Activated CD4-positive, alpha-beta T cell treated with anti-CD3 and anti-CD28 coated beads, Interleukin-2, amount 10 ng/mL, durations not matched to agents 7 days and 5 days (primary cell): Measurements from ENCODE around the gene PLAAT1. TPM values are rescaled to one million over a fixed set of nuclear protein-coding genes. Genes with fewer than 3 reads are reported as not detected.

Experiments used
- CTCF ChIA-PET: fragments of 350-600 bp; sonication (Branson Sonifier 250); formaldehyde crosslinking; loops from one replicate; lab custom pipeline; 2021; ENCODE audit warnings: antibody characterized with exemption; lab: Charles Lee
- POLR2A ChIA-PET: fragments of 350-600 bp; sonication (Branson Sonifier 250); formaldehyde crosslinking; loops from one replicate; lab custom pipeline; 2021; ENCODE audit warnings: antibody characterized with exemption; lab: Charles Lee
- DNase-seq: peaks from one replicate; pipeline ENCODE4 v3.0.0-alpha.2; 2020
- H3K27ac Mint-ChIP-seq: one replicate; pipeline ENCODE4 v1.8.0; 2021; ENCODE audit warnings: mild to moderate bottlenecking, moderate library complexity, mixed read lengths
- H3K27me3 Mint-ChIP-seq: one replicate; pipeline ENCODE4 v1.8.0; 2021; ENCODE audit warnings: mixed read lengths
- H3K36me3 Mint-ChIP-seq: one replicate; pipeline ENCODE4 v1.8.0; 2021; ENCODE audit warnings: low read depth, mixed read lengths
- H3K4me1 Mint-ChIP-seq: one replicate; pipeline ENCODE4 v1.8.0; 2021; ENCODE audit warnings: mixed read lengths
- H3K4me3 Mint-ChIP-seq: one replicate; pipeline ENCODE4 v1.8.0; 2021; ENCODE audit warnings: mild to moderate bottlenecking, moderate library complexity, mixed read lengths
- H3K9me3 Mint-ChIP-seq: one replicate; pipeline ENCODE4 v1.8.0; 2021; ENCODE audit warnings: mixed read lengths
- total RNA-seq, 2 experiments: library from RNA; stranded (reverse); gene quantifications; one replicate each; pipeline ENCODE4 v1.2.3, GENCODE V29; 2021

The PLAAT1 gene
- total RNA-seq, 2 experiments from 2014 or later, result not detected

DNA sequence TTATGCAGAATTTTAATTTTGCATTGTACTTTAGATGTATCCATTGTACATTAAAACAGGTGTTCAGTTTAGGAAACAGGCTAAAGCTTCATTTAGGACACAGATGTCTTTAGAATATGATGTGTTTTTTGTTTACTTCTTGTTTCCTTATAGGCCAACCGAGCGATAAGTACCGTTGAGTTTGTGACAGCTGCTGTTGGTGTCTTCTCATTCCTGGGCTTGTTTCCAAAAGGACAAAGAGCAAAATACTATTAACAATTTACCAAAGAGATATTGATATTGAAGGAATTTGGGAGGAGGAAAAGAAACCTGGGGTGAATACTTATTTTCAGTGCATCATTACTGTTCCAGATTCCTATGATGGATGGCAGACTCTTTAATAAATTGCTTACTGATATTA lies 29.4 kb downstream of the PLAAT1 start:
- CTCF ChIA-PET, result no interaction called here
- no peak for DNase-seq
- H3K27ac Mint-ChIP-seq, result no peak overlapping the region
- H3K4me1 Mint-ChIP-seq, result no peaks in the 10 kb centered on the region
- POLR2A ChIA-PET, result no interaction called here
- H3K4me3 Mint-ChIP-seq, result no peak overlapping the region
- no peaks in the 10 kb centered on the region for H3K9me3 Mint-ChIP-seq
- H3K27me3 Mint-ChIP-seq, result no peaks in the 10 kb centered on the region
- H3K36me3 Mint-ChIP-seq, result no peaks in the 10 kb centered on the region

DNA sequence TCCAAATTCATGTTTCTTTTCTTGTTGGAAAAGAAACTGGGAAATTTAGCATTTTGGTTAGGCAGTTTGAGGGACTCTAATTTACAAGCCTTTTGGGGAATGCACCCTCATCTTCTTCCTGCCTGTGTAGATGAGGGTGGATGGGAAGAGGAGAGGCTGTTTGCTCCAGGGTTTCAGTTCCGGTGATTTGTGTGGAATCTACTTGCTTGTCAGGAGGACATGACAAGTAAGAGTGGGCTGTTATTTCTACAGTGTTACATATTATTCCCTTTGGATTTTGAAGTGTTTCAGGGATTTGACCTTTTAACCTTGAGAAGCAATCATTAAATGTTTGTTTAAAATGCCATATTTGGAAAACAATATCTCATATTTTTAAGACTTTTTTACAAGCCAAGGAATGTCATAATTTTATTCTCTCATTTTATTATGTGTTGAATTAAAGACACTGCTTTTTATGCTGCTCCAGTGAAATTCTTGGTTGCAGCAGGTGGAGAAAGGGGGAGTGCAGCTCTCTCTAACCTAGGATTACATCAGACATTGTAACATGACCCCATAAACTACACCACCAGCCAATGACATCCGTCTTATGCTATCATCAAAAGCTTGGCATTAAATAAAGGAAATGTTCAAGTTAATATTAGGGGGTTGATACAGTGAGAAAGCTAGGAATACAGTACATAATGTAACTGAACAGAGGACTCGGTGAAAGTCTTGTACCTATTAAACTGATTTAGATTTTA lies 30.2 kb downstream of the PLAAT1 start:
- Mint-ChIP-seq H3K27ac (no peak overlapping the region), H3K4me3 (no peak overlapping the region), H3K9me3 (no peaks in the 10 kb centered on the region), H3K36me3 (no peaks in the 10 kb centered on the region), H3K27me3 (no peaks in the 10 kb centered on the region), H3K4me1 (no peaks in the 10 kb centered on the region)
- ChIA-PET CTCF (no interaction called here), POLR2A (no interaction called here)
- no peak for DNase-seq

DNA sequence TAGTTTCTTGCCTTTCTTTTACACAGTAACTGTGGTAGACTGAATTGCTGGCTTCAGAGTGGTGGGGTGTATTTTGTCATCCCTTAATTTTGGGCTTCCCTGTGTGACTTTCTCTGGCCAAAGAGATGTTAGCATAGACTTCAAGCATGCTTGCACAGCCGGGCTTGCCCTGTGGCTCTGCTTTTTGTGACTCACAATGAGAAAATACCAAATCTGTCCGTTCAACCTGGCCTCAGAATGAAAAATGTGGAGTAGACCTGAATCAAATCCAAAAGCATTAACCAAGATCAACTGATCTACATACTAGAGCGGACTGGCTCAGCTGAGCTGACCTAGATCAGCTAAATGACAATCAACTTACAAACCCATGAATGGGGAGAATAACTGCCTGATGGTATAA lies 51.4 kb downstream of the PLAAT1 start:
- Mint-ChIP-seq H3K4me3 (no peak overlapping the region), H3K36me3 (no peaks in the 10 kb centered on the region), H3K27me3 (no peaks in the 10 kb centered on the region)

DNA sequence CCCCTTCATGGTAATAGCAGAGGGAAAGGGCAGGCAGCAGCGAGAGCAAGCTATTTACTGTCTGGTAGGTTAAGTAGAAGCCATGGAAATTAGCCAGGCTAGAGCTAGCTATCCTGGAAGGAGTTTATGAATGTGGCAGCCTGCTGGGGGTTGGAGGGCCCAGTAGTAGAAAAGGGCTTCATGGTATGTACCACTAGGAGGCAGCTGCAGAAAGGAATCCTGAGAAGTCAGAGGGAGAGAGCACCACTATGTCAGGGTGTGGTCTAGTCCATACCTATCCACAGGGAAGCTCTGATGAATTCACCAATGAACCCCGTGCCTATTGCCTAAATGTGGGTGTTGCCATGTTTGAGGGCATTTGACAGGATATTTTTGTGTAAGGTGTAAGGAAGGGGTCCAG lies 55.0 kb downstream of the PLAAT1 start:
- POLR2A ChIA-PET, result no interaction called here
- H3K27me3 Mint-ChIP-seq, result no peaks in the 10 kb centered on the region
- H3K9me3 Mint-ChIP-seq, result peaks cover 14% of the 10 kb centered on the region
- no peak for DNase-seq
- CTCF ChIA-PET, result no interaction called here
- no peaks in the 10 kb centered on the region for H3K36me3 Mint-ChIP-seq
- H3K4me3 Mint-ChIP-seq, result no peak overlapping the region
- H3K27ac Mint-ChIP-seq, result no peak overlapping the region
- no peaks in the 10 kb centered on the region for H3K4me1 Mint-ChIP-seq

More for the DNA sequence above, 51.4 kb downstream of the PLAAT1 start:
- CTCF ChIA-PET, result no interaction called here
- Mint-ChIP-seq H3K9me3 (peaks cover 18% of the 10 kb centered on the region), H3K4me1 (no peaks in the 10 kb centered on the region), H3K27ac (no peak overlapping the region)
- no peak for DNase-seq
- POLR2A ChIA-PET, result no interaction called here

DNA sequence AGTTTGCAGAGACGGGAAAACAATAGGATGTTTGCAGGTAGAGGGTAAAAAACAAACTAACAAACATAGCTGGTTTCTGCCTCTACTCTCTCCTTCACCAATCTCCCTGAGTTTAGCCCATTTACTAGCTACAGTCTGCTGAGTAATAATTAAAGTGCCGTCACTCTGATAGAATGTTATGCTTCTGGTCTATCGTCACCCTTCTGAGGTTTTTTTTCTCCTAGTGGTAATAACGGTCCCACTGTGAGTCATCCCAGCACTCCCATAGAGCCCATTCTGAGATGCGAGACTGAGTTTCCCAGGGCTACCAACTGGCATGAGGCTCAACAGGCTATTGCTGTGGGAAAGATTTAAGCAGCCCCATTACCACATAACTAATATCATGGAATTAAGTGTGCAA lies 56.4 kb downstream of the PLAAT1 start:
- Mint-ChIP-seq H3K27ac (no peak overlapping the region), H3K36me3 (no peaks in the 10 kb centered on the region), H3K4me3 (no peak overlapping the region), H3K4me1 (no peaks in the 10 kb centered on the region), H3K27me3 (peaks cover 6% of the 10 kb centered on the region), H3K9me3 (peaks cover 4% of the 10 kb centered on the region)
- ChIA-PET POLR2A (no interaction called here), CTCF (no interaction called here)
- no peak for DNase-seq

DNA sequence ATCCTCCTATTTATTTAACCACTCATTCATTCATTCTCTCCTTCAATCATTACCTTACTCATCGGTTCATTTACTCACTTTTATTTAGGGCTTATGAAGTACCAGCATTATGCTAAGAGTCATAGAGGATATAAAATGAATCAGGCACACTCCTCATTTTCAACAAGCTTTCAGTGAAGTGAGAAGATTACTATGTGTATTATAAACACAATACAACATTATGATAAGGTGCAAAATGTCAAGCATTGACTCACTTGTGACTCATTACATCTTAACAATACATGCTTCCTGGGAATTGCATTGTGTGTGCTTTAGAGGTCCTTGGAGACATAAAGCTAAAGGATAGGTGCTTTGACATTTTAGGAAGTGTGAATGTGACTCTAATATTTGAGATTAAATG lies 60.4 kb downstream of the PLAAT1 start:
- Mint-ChIP-seq H3K27me3 (peaks cover 6% of the 10 kb centered on the region), H3K4me1 (no peaks in the 10 kb centered on the region), H3K36me3 (no peaks in the 10 kb centered on the region), H3K27ac (no peak overlapping the region), H3K9me3 (peaks cover 3% of the 10 kb centered on the region), H3K4me3 (no peak overlapping the region)
- no peak for DNase-seq
- ChIA-PET POLR2A (no interaction called here), CTCF (no interaction called here)

DNA sequence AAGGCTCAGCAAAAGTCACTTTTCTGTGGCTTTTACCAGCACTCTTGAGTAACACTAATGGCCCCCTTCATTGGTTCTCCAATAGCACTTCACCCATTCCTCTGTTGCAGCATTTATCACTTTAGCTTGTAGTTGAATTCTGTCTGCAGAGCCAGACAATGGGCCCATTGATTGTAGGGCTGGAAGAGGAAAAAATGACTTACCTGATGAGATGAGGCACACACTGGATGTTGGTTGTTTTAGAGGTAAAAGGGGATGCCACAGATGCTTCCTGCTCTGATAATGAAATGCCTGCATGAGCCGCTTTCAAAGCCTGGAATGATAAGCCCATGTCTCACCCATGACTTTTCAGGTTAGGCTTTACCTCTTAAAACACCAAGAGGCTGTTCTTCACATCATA lies 64.3 kb downstream of the PLAAT1 start:
- Mint-ChIP-seq H3K4me1 (no peaks in the 10 kb centered on the region), H3K27ac (no peak overlapping the region), H3K36me3 (no peaks in the 10 kb centered on the region), H3K9me3 (no peaks in the 10 kb centered on the region), H3K4me3 (no peak overlapping the region), H3K27me3 (peaks cover 6% of the 10 kb centered on the region)
- ChIA-PET POLR2A (no interaction called here), CTCF (no interaction called here)
- DNase-seq, result no peak

DNA sequence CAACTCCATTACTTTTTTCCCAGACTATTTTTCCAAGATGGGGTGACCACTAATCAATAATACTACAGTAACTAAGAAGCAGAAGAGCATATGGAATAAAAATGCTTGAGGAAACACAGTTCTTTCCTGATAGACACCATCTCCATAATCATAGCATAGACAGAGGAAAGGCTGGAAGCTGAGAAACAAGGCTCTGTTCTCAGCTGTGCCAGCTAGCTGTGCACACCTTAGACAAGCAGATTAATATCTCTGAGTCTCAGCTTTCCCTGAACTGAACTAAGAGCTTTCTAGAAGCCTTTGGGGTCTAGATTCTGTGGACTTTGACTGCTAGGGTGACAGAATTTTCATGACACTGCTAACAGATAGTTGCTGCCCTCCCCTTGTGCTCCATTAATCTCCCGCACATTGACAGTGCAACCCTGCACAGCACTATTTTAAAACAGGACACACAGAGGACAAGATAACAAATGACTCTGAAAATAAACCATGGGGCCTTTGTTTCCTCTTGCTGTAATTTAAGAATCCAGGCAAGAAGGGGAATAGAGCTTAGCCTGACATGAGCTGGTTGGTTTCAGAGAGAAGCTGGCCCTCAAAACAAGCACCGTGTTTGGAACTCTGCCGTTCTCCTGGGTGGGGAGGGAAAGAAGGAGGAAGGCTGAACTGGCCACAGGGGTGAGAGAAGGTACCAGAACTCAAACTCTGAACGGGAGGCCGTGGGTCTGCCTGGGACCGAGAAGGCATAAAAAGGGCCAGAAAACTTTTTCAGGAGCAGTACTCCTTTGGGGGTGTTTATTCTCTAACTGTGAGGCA lies 70.1 kb downstream of the PLAAT1 start:
- ChIA-PET CTCF (no interaction called here), POLR2A (no interaction called here)
- H3K36me3 Mint-ChIP-seq, result no peaks in the 10 kb centered on the region
- no peak overlapping the region for H3K4me3 Mint-ChIP-seq
- H3K4me1 Mint-ChIP-seq, result no peaks in the 10 kb centered on the region
- H3K9me3 Mint-ChIP-seq, result no peaks in the 10 kb centered on the region
- H3K27ac Mint-ChIP-seq, result no peak overlapping the region
- DNase-seq, result no peak
- H3K27me3 Mint-ChIP-seq, result peaks cover 8% of the 10 kb centered on the region

DNA sequence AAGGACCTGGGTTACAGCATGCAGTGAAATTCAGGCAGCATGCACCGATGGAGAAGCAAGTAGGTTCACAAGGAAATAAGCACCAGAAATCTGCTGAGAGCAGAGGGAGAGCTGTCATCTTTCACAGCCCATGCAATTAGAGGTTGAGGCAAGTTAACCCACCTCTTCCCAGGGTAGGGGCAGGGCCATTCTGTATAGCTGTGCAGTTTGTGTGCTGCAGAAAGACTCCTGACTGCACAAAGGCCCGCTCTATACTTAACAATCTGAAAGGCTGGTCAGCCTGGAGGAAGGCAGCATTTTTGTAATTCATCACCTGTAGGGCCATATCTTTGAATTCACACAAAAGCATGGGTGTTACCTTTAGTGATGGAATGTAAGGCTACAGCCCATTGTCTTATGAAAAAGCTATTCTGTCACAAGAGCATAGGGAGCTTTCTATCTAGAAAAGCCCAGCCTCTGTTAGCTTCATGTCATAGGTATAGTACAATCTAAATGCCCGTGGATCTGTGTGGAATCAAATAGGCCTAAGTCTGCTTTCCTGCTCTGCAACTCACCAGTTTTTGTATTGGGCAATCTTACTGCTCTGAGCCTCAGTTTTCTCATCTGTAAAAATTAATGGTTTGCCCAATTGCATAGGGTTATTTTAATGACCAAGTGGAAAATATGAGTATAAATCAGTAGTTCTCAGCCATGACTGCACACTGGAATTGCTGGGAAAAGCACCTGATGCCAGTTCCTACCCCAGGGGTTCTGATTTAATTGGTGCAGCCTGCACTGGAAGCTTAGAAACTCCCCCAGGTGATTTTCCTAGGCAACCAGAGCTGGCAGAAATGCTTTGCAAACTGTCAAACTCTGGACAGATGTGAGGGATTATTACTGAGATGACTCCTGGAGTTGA lies 72.3 kb downstream of the PLAAT1 start:
- no peak for DNase-seq
- CTCF ChIA-PET, result interaction anchor here (1.2 kb wide), 1 partner anchor 120 kb away, joined by 3 read pairs; no protein-coding TSS in a partner anchor
- POLR2A ChIA-PET, result no interaction called here

DNA sequence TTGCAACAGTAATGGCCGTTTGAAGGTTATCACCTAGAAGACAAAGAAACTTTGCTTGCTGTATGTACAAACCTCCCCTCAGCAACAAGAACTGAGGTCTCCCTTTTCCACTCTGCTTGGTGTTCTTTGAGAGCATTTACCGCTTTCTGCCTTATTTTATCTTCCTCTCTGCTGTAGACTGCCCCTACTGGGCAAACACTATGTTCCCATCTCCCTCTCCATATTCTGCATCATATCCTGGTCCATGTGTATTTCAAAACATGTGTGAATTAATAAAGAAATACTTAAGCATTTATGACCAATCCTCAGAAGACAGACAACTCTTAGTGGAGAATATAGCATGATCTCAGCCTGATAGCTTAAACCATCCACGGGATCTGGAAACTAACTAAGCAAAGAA lies 73.1 kb downstream of the PLAAT1 start:
- Mint-ChIP-seq H3K36me3 (no peaks in the 10 kb centered on the region), H3K27me3 (peaks cover 8% of the 10 kb centered on the region), H3K4me1 (no peaks in the 10 kb centered on the region), H3K4me3 (no peak overlapping the region), H3K9me3 (no peaks in the 10 kb centered on the region), H3K27ac (no peak overlapping the region)
- DNase-seq, result no peak
- POLR2A ChIA-PET, result no interaction called here
- CTCF ChIA-PET, result no interaction called here

More for the DNA sequence above, 72.3 kb downstream of the PLAAT1 start:
- no peaks in the 10 kb centered on the region for H3K4me1 Mint-ChIP-seq
- no peak overlapping the region for H3K27ac Mint-ChIP-seq
- H3K9me3 Mint-ChIP-seq, result no peaks in the 10 kb centered on the region
- no peaks in the 10 kb centered on the region for H3K36me3 Mint-ChIP-seq
- H3K27me3 Mint-ChIP-seq, result peaks cover 8% of the 10 kb centered on the region
- no peak overlapping the region for H3K4me3 Mint-ChIP-seq

DNA sequence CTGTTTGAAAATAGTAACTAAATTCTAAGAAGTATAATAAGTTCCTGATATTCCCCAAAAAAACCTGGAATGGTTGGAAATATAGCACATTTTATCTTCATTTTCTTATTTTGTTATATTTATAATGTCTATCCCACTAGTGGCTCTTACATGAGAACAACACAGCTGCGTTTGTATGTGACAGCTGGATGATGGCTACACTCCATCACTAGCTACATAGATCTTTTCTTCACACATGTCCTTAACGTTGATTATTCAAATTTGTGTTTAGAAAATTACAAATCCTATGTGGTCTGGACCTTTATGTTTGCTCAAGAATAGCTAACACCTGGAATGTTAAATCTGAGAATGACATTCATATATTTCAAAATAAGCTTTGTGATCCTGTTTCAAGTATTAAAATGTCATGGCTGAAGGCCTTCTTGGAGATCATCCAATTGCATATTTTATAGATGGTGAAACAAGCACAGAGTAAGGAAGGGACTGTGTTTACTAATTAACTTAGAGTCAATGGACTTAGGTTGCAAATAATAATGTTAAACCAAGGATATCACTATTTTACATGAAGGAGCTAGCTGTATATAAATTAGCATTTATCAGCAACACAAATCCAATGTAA lies 76.8 kb downstream of the PLAAT1 start:
- DNase-seq, result no peak
- peaks cover 8% of the 10 kb centered on the region for H3K27me3 Mint-ChIP-seq
- H3K9me3 Mint-ChIP-seq, result no peaks in the 10 kb centered on the region
- H3K4me1 Mint-ChIP-seq, result no peaks in the 10 kb centered on the region
- CTCF ChIA-PET, result no interaction called here
- no peak overlapping the region for H3K4me3 Mint-ChIP-seq
- H3K27ac Mint-ChIP-seq, result no peak overlapping the region
- H3K36me3 Mint-ChIP-seq, result no peaks in the 10 kb centered on the region
- POLR2A ChIA-PET, result no interaction called here
